K562 (cell line): Measurements from ENCODE around the gene RAPGEF5. TPM values are rescaled to one million over a fixed set of nuclear protein-coding genes. Genes with fewer than 3 reads are reported as not detected.

ENCODE experiments used
- ATAC-seq: fragments of 200-7000 bp; cut with Tn5 transposase; 3 replicates; pipeline ENCODE4 v1.9.1; 2020; ENCODE audit warnings: moderate library complexity
- BruUV-seq: library from RNA; stranded (reverse); fragments of 400-500 nt; replicated peaks from 2 replicates; lab custom pipeline; 2021; lab: Mats Ljungman, UMichigan
- CTCF ChIA-PET: fragments of 300-600 bp; formaldehyde crosslinking; extraction: SDS; loops from one replicate; lab custom pipeline; 2021; ENCODE audit warnings: low intra/inter-chr PET ratio; lab: Yijun Ruan, JAX
- POLR2A ChIA-PET: fragments of 300-600, 350-650 bp; sonication (Branson Sonifier 250); formaldehyde crosslinking; extraction: SDS; loops from one replicate; lab custom pipeline; 2021; ENCODE audit warnings: antibody characterized with exemption, inconsistent platforms; lab: Yijun Ruan, JAX
- DNase-seq, 4 experiments: peaks; one replicate each; pipeline versions ENCODE4 v3.0.0 to v3.0.0-alpha.2; 2011 to 2018; ENCODE audit warnings: low spot score in 3 of 4, mixed read lengths in 3 of 4; ENCODE audit errors: extremely low read depth in 1 of 4
- FAIRE-seq: peaks from 2 replicates; lab custom pipeline; 2011; peaks lifted over from hg19 to GRCh38; lab: Jason Lieb, UNC
- H2AFZ ChIP-seq: 2 replicates; pipeline ENCODE4 v1.6.0; 2011; ENCODE audit warnings: low read depth, low read length, control low read depth, inconsistent platforms
- H3K27ac ChIP-seq: fragments of 200-600 bp; 3 replicates; pipeline ENCODE4 v1.8.0; 2011; ENCODE audit warnings: low read depth, mild to moderate bottlenecking, control low read depth, inconsistent platforms, low read length, moderate library complexity, mixed read lengths; ENCODE audit errors: extremely low read depth
- H3K27me3 ChIP-seq, 2 experiments: fragments of 300-600 bp in 1 of 2; 2 replicates in 1 of 2; 3 replicates in 1 of 2; pipeline versions ENCODE4 v1.6.0 to v1.8.0; 2011; ENCODE audit warnings: inconsistent platforms in 2 of 2, low read length in 2 of 2, mild to moderate bottlenecking in 1 of 2, mixed read lengths in 1 of 2, moderate library complexity in 1 of 2; ENCODE audit not compliant: control insufficient read depth in 2 of 2, insufficient read depth in 2 of 2
- H3K36me3 ChIP-seq: fragments of 300-600 bp; 3 replicates; pipeline ENCODE4 v1.8.0; 2011; ENCODE audit warnings: mild to moderate bottlenecking, low read length, inconsistent platforms; ENCODE audit not compliant: control insufficient read depth, insufficient read depth
- H3K4me1 ChIP-seq, 2 experiments: fragments of 200-600 bp in 1 of 2; replicated peaks in 1 of 2; 2 replicates in 1 of 2; 3 replicates in 1 of 2; pipeline versions ENCODE4 v1.5.1 to v1.8.0; 2011; ENCODE audit warnings: inconsistent platforms in 2 of 2, low read length in 2 of 2, mild to moderate bottlenecking in 1 of 2, mixed read lengths in 1 of 2, moderate library complexity in 1 of 2; ENCODE audit not compliant: control insufficient read depth in 2 of 2, insufficient read depth in 2 of 2
- H3K4me2 ChIP-seq: 2 replicates; pipeline ENCODE4 v1.6.1; 2011; ENCODE audit warnings: low read length, control low read depth, inconsistent platforms, mixed read lengths; ENCODE audit not compliant: insufficient read depth
- H3K4me3 ChIP-seq: fragments of 200-600 bp; sonication (generic), shearing (Covaris generic); 2 replicates; pipeline ENCODE4 v1.5.1; 2016; ENCODE audit warnings: control low read depth, inconsistent platforms
- H3K79me2 ChIP-seq: fragments of 200-600 bp; 3 replicates; pipeline ENCODE4 v1.8.0; 2011; ENCODE audit warnings: low read length, inconsistent platforms; ENCODE audit not compliant: control insufficient read depth, insufficient read depth
- H3K9ac ChIP-seq, 2 experiments: 2 replicates each; pipeline versions ENCODE4 v1.6.0 to v1.6.1; 2011; ENCODE audit warnings: low read depth in 2 of 2, low read length in 2 of 2, control low read depth in 1 of 2, inconsistent platforms in 1 of 2, mild to moderate bottlenecking in 1 of 2, mixed read lengths in 1 of 2; ENCODE audit not compliant: insufficient read depth in 1 of 2
- H3K9me1 ChIP-seq: one replicate; pipeline ENCODE4 v1.6.0; 2011; ENCODE audit warnings: inconsistent platforms, mild to moderate bottlenecking, low read length, moderate library complexity; ENCODE audit not compliant: control insufficient read depth, insufficient read depth
- H3K9me3 ChIP-seq: replicated peaks from 2 replicates; pipeline ENCODE4 v1.5.1; 2011; ENCODE audit warnings: low read depth, low read length, inconsistent platforms; ENCODE audit not compliant: control insufficient read depth, insufficient read depth
- H4K20me1 ChIP-seq: replicated peaks from 2 replicates; pipeline ENCODE4 v1.6.1; 2011; ENCODE audit warnings: low read length, inconsistent platforms, mixed read lengths; ENCODE audit not compliant: control insufficient read depth, insufficient read depth
- BCLAF1 ChIP-seq, 2 experiments: fragments of 450-650 bp in 1 of 2; IDR thresholded peaks; 2 replicates each; pipeline ENCODE4 v1.6.1; 2011 to 2017; ENCODE audit warnings: low read depth in 2 of 2, antibody characterized with exemption in 1 of 2, borderline replicate concordance in 1 of 2, low read length in 1 of 2, mild to moderate bottlenecking in 1 of 2, mixed read lengths in 1 of 2; ENCODE audit not compliant: control insufficient read depth in 1 of 2
- CHD4 ChIP-seq: fragments of 200-600 bp; sonication (generic); IDR thresholded peaks from 3 replicates; pipeline ENCODE4 v1.6.1; 2012; ENCODE audit warnings: low read depth, mild to moderate bottlenecking, mixed read lengths, low read length, inconsistent platforms; ENCODE audit not compliant: insufficient read depth, insufficient replicate concordance, poor library complexity, severe bottlenecking
- CTBP1 ChIP-seq: fragments of 450-650 bp; IDR thresholded peaks from 2 replicates; pipeline ENCODE4 v1.6.1; 2016; ENCODE audit warnings: borderline replicate concordance
- FOXP1 ChIP-seq: sonication (generic); formaldehyde crosslinking; IDR thresholded peaks from 2 replicates; pipeline ENCODE4 v1.8.0; 2022; ENCODE audit warnings: mild to moderate bottlenecking, missing genetic modification reagents
- ILK ChIP-seq: fragments of 450-650 bp; IDR thresholded peaks from 2 replicates; pipeline ENCODE4 v1.6.1; 2016; ENCODE audit warnings: missing genetic modification characterization, low read depth, mild to moderate bottlenecking, missing compliant biosample characterization, moderate library complexity, borderline replicate concordance
- MXD1 ChIP-seq: fragments of 250-450 bp; sonication (Bioruptor Pico); IDR thresholded peaks from 2 replicates; pipeline ENCODE4 v1.8.0; 2021; ENCODE audit warnings: borderline replicate concordance, mild to moderate bottlenecking, moderate library complexity; ENCODE audit not compliant: poor library complexity, severe bottlenecking
- NFIX ChIP-seq: fragments of 250-450 bp; sonication (Bioruptor Pico); IDR thresholded peaks from 2 replicates; pipeline ENCODE4 v1.4.0; 2020; ENCODE audit warnings: low read depth, mild to moderate bottlenecking, moderate library complexity
- POLR2AphosphoS2 ChIP-seq: IDR thresholded peaks from 2 replicates; pipeline ENCODE4 v1.6.1; 2012; ENCODE audit warnings: low read length, improper control_type of control experiment
- POLR2G ChIP-seq: fragments of 200-400 bp; formaldehyde crosslinking; IDR thresholded peaks from 2 replicates; pipeline ENCODE4 v1.6.1; 2017; ENCODE audit warnings: low read depth, mild to moderate bottlenecking, antibody characterized with exemption, low read length, moderate library complexity
- RBM14 ChIP-seq: fragments of 200-400 bp; formaldehyde crosslinking; IDR thresholded peaks from 2 replicates; pipeline ENCODE4 v1.6.1; 2018; ENCODE audit warnings: low read depth, mild to moderate bottlenecking, low read length, moderate library complexity, borderline replicate concordance; ENCODE audit not compliant: insufficient read depth
- SETDB1 ChIP-seq: IDR thresholded peaks from one replicate; pipeline ENCODE4 v1.6.1; 2012; ENCODE audit warnings: low read length, control low read depth, inconsistent platforms
- TAF9B ChIP-seq: fragments of 450-650 bp; IDR thresholded peaks from 2 replicates; pipeline ENCODE4 v1.6.1; 2018; ENCODE audit warnings: mild to moderate bottlenecking; ENCODE audit not compliant: partially characterized antibody
- ZBTB8A ChIP-seq: fragments of 450-650 bp; IDR thresholded peaks from 2 replicates; pipeline ENCODE4 v1.6.1; 2018; ENCODE audit warnings: mild to moderate bottlenecking, moderate library complexity; ENCODE audit not compliant: partially characterized antibody
- ZNF280A ChIP-seq: fragments of 450-650 bp; IDR thresholded peaks from 2 replicates; pipeline ENCODE4 v1.6.1; 2018; ENCODE audit warnings: mild to moderate bottlenecking, low read depth; ENCODE audit not compliant: partially characterized antibody
- ZNF444 ChIP-seq: fragments of 250-450 bp; sonication (Bioruptor Pico); IDR thresholded peaks from 2 replicates; pipeline ENCODE4 v1.4.0; 2020; ENCODE audit warnings: mild to moderate bottlenecking, moderate library complexity
- ZNF551 ChIP-seq: fragments of 250-450 bp; sonication (Bioruptor Pico); IDR thresholded peaks from 2 replicates; pipeline ENCODE4 v1.5.0; 2021; ENCODE audit warnings: mild to moderate bottlenecking, moderate library complexity
- WGBS: fragments of 100-300 bp; shearing (Covaris generic); methylation state at CpG from one replicate; pipeline ENCODE4 v1.1.6; 2016; ENCODE audit warnings: low coverage, mixed read lengths; ENCODE audit not compliant: insufficient coverage; ENCODE audit errors: missing lambda C conversion rate; 5-methylcytosine and 5-hydroxymethylcytosine counted together
- in situ Hi-C: fragments of 300-500 bp; cut with MboI; formaldehyde crosslinking; loops from 4 replicates; pipeline ENCODE4 v1.15.0; 2018; ENCODE audit warnings: inconsistent platforms, mixed read lengths
- intact Hi-C: fragments of 100-400 bp; cut with micrococcal nuclease; formaldehyde crosslinking; loops from 2 replicates; pipeline ENCODE4 v1.14.2; 2022
- polyA plus RNA-seq, 8 experiments: library from polyadenylated mRNA; depleted of rRNA in 4 of 8; stranded (reverse) in 5 of 8; unstranded in 3 of 8; fragments of >200 nt; fragmentation: Nextera tagmentation in 2 of 8; fragmentation: Illumina TruSeq in 1 of 8; extraction: Ambion mirVana in 2 of 8; extraction: Trizol in 1 of 8; gene quantifications; 2 replicates each; pipeline versions ENCODE4 v1.2.1 to v1.2.3, GENCODE V29; 2011 to 2014; ENCODE audit warnings: inconsistent platforms in 1 of 8, missing spikeins in 1 of 8
- total RNA-seq, 7 experiments: library from RNA; depleted of rRNA in 6 of 7; stranded (reverse); fragments of >200 nt in 6 of 7; fragmentation: Illumina TruSeq in 2 of 7; extraction: Trizol in 2 of 7; gene quantifications; 2 replicates each; pipeline versions ENCODE4 v1.2.1 to v1.2.3, GENCODE V29; 2011 to 2021; ENCODE audit warnings: low replicate concordance in 1 of 7

RAPGEF5 gene
- total and polyA plus RNA-seq, 9 of the 15 experiments (the other 6 are each of a cell fraction or from before 2014, with no cell fraction given) = 0.39 to 2.0 (median 1.1) TPM

GRCh38 chr7:22182149-22182548 is 174.8 kb downstream of the RAPGEF5 start:
- DNase-seq (no peak), FAIRE-seq (no peak), ATAC-seq (no peak)
- Histone ChIP-seq H3K9me1 (no peaks in the 10 kb centered on the region), H3K36me3 (no peaks in the 10 kb centered on the region; the same call in 2 of the 3 replicates), H3K9me3 (no peaks in the 10 kb centered on the region), H3K27ac (no peak overlapping the region), H3K4me2 (no peak overlapping the region), H4K20me1 (no peaks in the 10 kb centered on the region), H3K9ac (no peak overlapping the region), H3K79me2 (no peaks in the 10 kb centered on the region), H3K4me1 (no peaks in the 10 kb centered on the region), H3K4me3 (no peak overlapping the region), H2AFZ (peak overlapping the region; percentile 29; the same call in 1 of the 2 replicates), H3K27me3 (no peaks in the 10 kb centered on the region)
- BruUV-seq = no TSS peak
- intact Hi-C loops = no loop called here
- 36% methylated on average over 4 of the region's 4 CpGs for WGBS
- POLR2A ChIA-PET = no interaction called here
- in situ Hi-C loops = no loop called here
- no peak for TF ChIP-seq FOXP1 (CRISPR knock-in tag)
- TF ChIP-seq NFIX = no peak
- TF ChIP-seq BCLAF1 (IDR thresholded peaks at IDR 0.05; ENCODE audit: borderline replicate concordance in 1 of 2, control insufficient read depth in 1 of 2, low read depth in 2 of 2, low read length in 1 of 2) = no peak
- TF ChIP-seq ZNF444 (CRISPR knock-in tag) = no peak
- TF ChIP-seq ZBTB8A = no peak
- TF ChIP-seq MXD1 = no peak
- no peak for TF ChIP-seq ZNF280A
- no peak for TF ChIP-seq ILK (tag)
- no peak for TF ChIP-seq ZNF551 (CRISPR knock-in tag)
- TF ChIP-seq CTBP1 = no peak
- TF ChIP-seq CHD4 = no peak
- TF ChIP-seq RBM14 = no peak
- TF ChIP-seq SETDB1 = no peak
- no peak for TF ChIP-seq POLR2G
- TF ChIP-seq POLR2AphosphoS2 = no peak
- no peak for TF ChIP-seq TAF9B
- CTCF ChIA-PET = no interaction called here
